Vagina (tissue), 2 donors: ENCODE data around the gene GRAMD2B.

Experiments
- POLR2A ChIP-seq, 2 donors: fragments of 450-650 bp; IDR thresholded peaks; one replicate each; pipeline ENCODE4 v1.6.1; 2017; ENCODE audit warnings: antibody characterized with exemption in 2 of 2, mild to moderate bottlenecking in 2 of 2, moderate library complexity in 2 of 2
- POLR2AphosphoS5 ChIP-seq, 2 donors: sonication (generic); formaldehyde crosslinking; IDR thresholded peaks; one replicate each; pipeline ENCODE4 v1.9.0; 2017; ENCODE audit warnings: antibody characterized with exemption in 2 of 2, mild to moderate bottlenecking in 2 of 2, low read depth in 1 of 2; ENCODE audit not compliant: insufficient read depth in 1 of 2

GRCh38 chr5:126509339-126509738 lies 86.1 kb downstream of the GRAMD2B start:
- TF ChIP-seq POLR2AphosphoS5 (IDR thresholded peaks at IDR 0.05; ENCODE audit: insufficient read depth in 1 of 2, low read depth in 1 of 2): no peak
- TF ChIP-seq POLR2A (IDR thresholded peaks at IDR 0.05): no peak
